Breast epithelium (tissue), 4 donors: ENCODE results near the gene CES4A. TPM values are rescaled to one million over a fixed set of nuclear protein-coding genes. Genes with fewer than 3 reads are reported as not detected.
A peak's percentile ranks its signal among the peaks of the same experiment; 100 is the strongest.

Experiments used
- DNase-seq, 2 donors: peaks; one replicate each; pipeline ENCODE4 v3.0.0-alpha.2; 2019; ENCODE audit warnings: low spot score in 2 of 2
- H3K27ac ChIP-seq, 2 donors: fragments of 200-600 bp; sonication (generic) in 1 of 2; one replicate each; pipeline ENCODE4 v1.5.1; 2016 to 2019; ENCODE audit warnings: mild to moderate bottlenecking in 1 of 2
- H3K27me3 ChIP-seq, 2 donors: fragments of 200-600 bp; sonication (generic) in 1 of 2; one replicate each; pipeline versions ENCODE4 v1.5.1 to v1.6.0; 2017 to 2019; ENCODE audit warnings: control low read depth in 1 of 2, mild to moderate bottlenecking in 1 of 2
- H3K36me3 ChIP-seq: fragments of 200-600 bp; one replicate; pipeline ENCODE4 v1.5.1; 2019
- H3K4me1 ChIP-seq, 2 donors: fragments of 200-600 bp; sonication (generic); one replicate each; pipeline ENCODE4 v1.5.1; 2016 to 2019; ENCODE audit warnings: control low read depth in 1 of 2
- H3K4me3 ChIP-seq, 3 donors: fragments of 200-600 bp; sonication (generic); 1 replicate in 2 of 3; 2 replicates in 1 of 3; pipeline ENCODE4 v1.5.1; 2016 to 2019; ENCODE audit warnings: mild to moderate bottlenecking in 3 of 3, moderate library complexity in 2 of 3
- H3K9me3 ChIP-seq, 2 donors: fragments of 200-600 bp; sonication (generic) in 1 of 2; one replicate each; pipeline ENCODE4 v1.5.1; 2016 to 2019; ENCODE audit warnings: control low read depth in 1 of 2
- CTCF ChIP-seq, 3 donors: fragments of 450-650 bp; IDR thresholded peaks; one replicate each; pipeline ENCODE4 v1.5.1; 2016 to 2017; ENCODE audit warnings: antibody characterized with exemption in 3 of 3, mild to moderate bottlenecking in 3 of 3, moderate library complexity in 3 of 3
- POLR2A ChIP-seq: fragments of 450-650 bp; IDR thresholded peaks from one replicate; pipeline ENCODE4 v1.6.1; 2016; ENCODE audit warnings: antibody characterized with exemption, mild to moderate bottlenecking, moderate library complexity
- POLR2AphosphoS5 ChIP-seq, 3 donors: sonication (generic); formaldehyde crosslinking; IDR thresholded peaks; one replicate each; pipeline ENCODE4 v1.6.1; 2017; ENCODE audit warnings: antibody characterized with exemption in 3 of 3
- intact Hi-C: fragments of 100-400 bp; cut with DNase I; formaldehyde crosslinking; loops from one replicate; pipeline ENCODE4 v1.15.1; 2023; ENCODE audit warnings: low total_unique reads
- total RNA-seq, 3 donors: library from RNA; depleted of rRNA; stranded (reverse); fragments of >200 nt; gene quantifications; one replicate each; pipeline ENCODE4 v1.1.0, GENCODE V29; 2016

CES4A gene
- total RNA-seq, 3 donors from 2014 or later, result 9.0 to 19.6 (median 11.1) TPM

GRCh38 chr16:66996324-66996982, 8.1 kb downstream of the CES4A start:
- H3K27ac ChIP-seq, result peak overlapping the region; percentile 19 to 50
- H3K36me3 ChIP-seq, result no peaks in the 10 kb centered on the region
- peak in 1 of 2 donors; percentile 51 for DNase-seq
- no peaks in the 10 kb centered on the region for H3K9me3 ChIP-seq
- no peak overlapping the region for H3K4me3 ChIP-seq
- H3K27me3 ChIP-seq, result no peaks in the 10 kb centered on the region
- TF ChIP-seq POLR2AphosphoS5 (IDR thresholded peaks at IDR 0.05) (peak in 1 of 3 donors; percentile 67), POLR2A (no peak)
- intact Hi-C loops, result loop anchor here (10.0 kb wide), 1 partner anchor 148 kb away; no protein-coding TSS in a partner anchor
- H3K4me1 ChIP-seq, result peaks cover 0 to 3% of the 10 kb centered on the region in 2 donors

GRCh38 chr16:66996983-66997358, 8.6 kb downstream of the CES4A start:
- peaks cover 0 to 3% of the 10 kb centered on the region in 2 donors for H3K4me1 ChIP-seq
- no peaks in the 10 kb centered on the region for H3K27me3 ChIP-seq
- H3K27ac ChIP-seq, result peak overlapping the region in 1 of 2 donors; percentile 19
- TF ChIP-seq POLR2AphosphoS5 (IDR thresholded peaks at IDR 0.05), result no peak
- TF ChIP-seq CTCF (IDR thresholded peaks at IDR 0.05), result no peak
- no peak for TF ChIP-seq POLR2A
- H3K36me3 ChIP-seq, result no peaks in the 10 kb centered on the region
- no peak for DNase-seq
- intact Hi-C loops, result loop anchor here (10.0 kb wide), 1 partner anchor 148 kb away; no protein-coding TSS in a partner anchor
- H3K4me3 ChIP-seq, result no peak overlapping the region
- H3K9me3 ChIP-seq, result no peaks in the 10 kb centered on the region

- H3K27me3 ChIP-seq, result no peaks in the 10 kb centered on the region
- no peaks in the 10 kb centered on the region for H3K9me3 ChIP-seq
- peaks cover 0 to 3% of the 10 kb centered on the region in 2 donors for H3K4me1 ChIP-seq
- peak; percentile 50 to 62 for DNase-seq
- H3K4me3 ChIP-seq, result peak overlapping the region; percentile 39 to 67 (median 62)
- TF ChIP-seq POLR2AphosphoS5 (IDR thresholded peaks at IDR 0.05), result peak in 1 of 3 donors; percentile 19
- TF ChIP-seq POLR2A, result no peak
- H3K36me3 ChIP-seq, result no peaks in the 10 kb centered on the region
- intact Hi-C loops, result no loop called here
- peak overlapping the region; percentile 48 to 54 for H3K27ac ChIP-seq
Observed at GRCh38 chr16:67000384-67001351, 12.3 kb downstream of the CES4A start.

GRCh38 chr16:67001726-67002125, 13.3 kb downstream of the CES4A start:
- DNase-seq, result no peak
- intact Hi-C loops, result no loop called here
- no peak for TF ChIP-seq CTCF (IDR thresholded peaks at IDR 0.05)
- TF ChIP-seq POLR2A, result no peak
- no peak for TF ChIP-seq POLR2AphosphoS5 (IDR thresholded peaks at IDR 0.05)

GRCh38 chr16:67006930-67007658, 18.7 kb downstream of the CES4A start:
- intact Hi-C loops, result loop anchor here (5.0 kb wide), 1 partner anchor 365 kb away; no protein-coding TSS in a partner anchor
- Histone ChIP-seq H3K4me3 (no peak overlapping the region), H3K27ac (no peak overlapping the region), H3K4me1 (no peaks in the 10 kb centered on the region), H3K36me3 (no peaks in the 10 kb centered on the region), H3K27me3 (no peaks in the 10 kb centered on the region), H3K9me3 (no peaks in the 10 kb centered on the region)
- no peak for DNase-seq
- TF ChIP-seq POLR2AphosphoS5 (IDR thresholded peaks at IDR 0.05) (no peak), POLR2A (no peak), CTCF (IDR thresholded peaks at IDR 0.05) (no peak)

More at GRCh38 chr16:67001726-67002125, 13.3 kb downstream of the CES4A start:
- Histone ChIP-seq H3K4me3 (no peak overlapping the region), H3K27me3 (no peaks in the 10 kb centered on the region), H3K36me3 (no peaks in the 10 kb centered on the region), H3K9me3 (no peaks in the 10 kb centered on the region), H3K4me1 (peaks cover 0 to 3% of the 10 kb centered on the region in 2 donors), H3K27ac (no peak overlapping the region)
